ENCODE measurements around the gene MEIG1. TPM values are rescaled to one million over a fixed set of nuclear protein-coding genes. Genes with fewer than 3 reads are reported as not detected.

Gene MEIG1
- total RNA-seq, 3 donors from 2014 or later (not counting 1 experiment from before 2014, with no cell fraction given) = not detected

DNA sequence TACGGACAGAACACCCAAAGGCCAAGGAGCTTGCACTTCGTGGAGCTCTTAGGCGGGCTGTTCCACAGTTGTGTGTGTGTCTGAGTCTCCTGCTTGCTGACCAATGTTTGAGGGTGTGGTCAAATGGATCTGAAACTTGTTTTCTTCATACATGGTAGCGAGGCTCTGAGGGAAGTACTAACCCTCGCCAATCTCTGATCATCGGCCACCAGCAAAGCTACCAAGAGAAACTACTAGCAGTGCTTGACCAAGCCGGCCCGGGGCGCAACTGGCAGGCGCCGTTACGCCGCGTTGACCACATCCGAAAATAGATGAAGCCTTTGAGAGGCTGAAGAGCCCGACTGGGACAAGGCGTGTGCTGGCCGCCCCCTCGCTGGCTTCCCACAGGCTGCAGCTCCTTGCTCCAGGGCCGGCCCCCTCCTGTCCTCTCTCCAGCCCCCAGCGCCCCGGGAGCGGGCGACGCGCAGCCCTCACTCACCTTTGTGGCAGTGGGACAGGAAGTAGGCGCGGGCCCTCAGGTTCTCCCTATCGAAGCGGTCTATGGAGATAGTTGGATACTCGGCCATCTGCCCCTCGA is 5.7 kb upstream of the MEIG1 start:
- WGBS (ENCODE audit: insufficient coverage) = under 1% methylated on average over 32 of the region's 32 CpGs
- Mint-ChIP-seq H3K27ac (peak overlapping the region; percentile 94 to 95), H3K27me3 (ENCODE audit: low read depth in 2 of 2) (no peaks in the 10 kb centered on the region), H3K4me3 (peak overlapping the region; percentile 97), H3K4me1 (peaks cover 48 to 50% of the 10 kb centered on the region in 2 donors), H3K9me3 (no peaks in the 10 kb centered on the region), H3K36me3 (no peaks in the 10 kb centered on the region)
- Histone ChIP-seq H3K27ac (ENCODE audit: low read length) (peak overlapping the region; percentile 93), H3K36me3 (ENCODE audit: control insufficient read depth, insufficient read depth, low read length) (peaks cover 6% of the 10 kb centered on the region), H3K4me1 (ENCODE audit: control insufficient read depth, insufficient read depth, low read length) (peaks cover 34% of the 10 kb centered on the region), H3K9me3 (ENCODE audit: control insufficient read depth, insufficient read depth, low read length) (no peaks in the 10 kb centered on the region), H3K4me3 (ENCODE audit: low read length) (peak overlapping the region; percentile 86), H3K27me3 (ENCODE audit: control insufficient read depth, insufficient read depth, low read length) (no peaks in the 10 kb centered on the region)
- peak in 1 of 2 donors; percentile 44 for DNase-seq
- intact Hi-C loops (cut with micrococcal nuclease) = loop anchor here (5.0 kb wide), 3 partner anchors 76 to 456 kb away; partner anchors contain the start of genes CDNF, HSPA14, MSANTD7 and SUV39H2
- TF ChIP-seq, protein P1, sequence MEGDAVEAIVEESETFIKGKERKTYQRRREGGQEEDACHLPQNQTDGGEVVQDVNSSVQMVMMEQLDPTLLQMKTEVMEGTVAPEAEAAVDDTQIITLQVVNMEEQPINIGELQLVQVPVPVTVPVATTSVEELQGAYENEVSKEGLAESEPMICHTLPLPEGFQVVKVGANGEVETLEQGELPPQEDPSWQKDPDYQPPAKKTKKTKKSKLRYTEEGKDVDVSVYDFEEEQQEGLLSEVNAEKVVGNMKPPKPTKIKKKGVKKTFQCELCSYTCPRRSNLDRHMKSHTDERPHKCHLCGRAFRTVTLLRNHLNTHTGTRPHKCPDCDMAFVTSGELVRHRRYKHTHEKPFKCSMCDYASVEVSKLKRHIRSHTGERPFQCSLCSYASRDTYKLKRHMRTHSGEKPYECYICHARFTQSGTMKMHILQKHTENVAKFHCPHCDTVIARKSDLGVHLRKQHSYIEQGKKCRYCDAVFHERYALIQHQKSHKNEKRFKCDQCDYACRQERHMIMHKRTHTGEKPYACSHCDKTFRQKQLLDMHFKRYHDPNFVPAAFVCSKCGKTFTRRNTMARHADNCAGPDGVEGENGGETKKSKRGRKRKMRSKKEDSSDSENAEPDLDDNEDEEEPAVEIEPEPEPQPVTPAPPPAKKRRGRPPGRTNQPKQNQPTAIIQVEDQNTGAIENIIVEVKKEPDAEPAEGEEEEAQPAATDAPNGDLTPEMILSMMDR (IDR thresholded peaks at IDR 0.05) = no peak
- ATAC-seq = peak; percentile 41 to 45 (median 41)

DNA sequence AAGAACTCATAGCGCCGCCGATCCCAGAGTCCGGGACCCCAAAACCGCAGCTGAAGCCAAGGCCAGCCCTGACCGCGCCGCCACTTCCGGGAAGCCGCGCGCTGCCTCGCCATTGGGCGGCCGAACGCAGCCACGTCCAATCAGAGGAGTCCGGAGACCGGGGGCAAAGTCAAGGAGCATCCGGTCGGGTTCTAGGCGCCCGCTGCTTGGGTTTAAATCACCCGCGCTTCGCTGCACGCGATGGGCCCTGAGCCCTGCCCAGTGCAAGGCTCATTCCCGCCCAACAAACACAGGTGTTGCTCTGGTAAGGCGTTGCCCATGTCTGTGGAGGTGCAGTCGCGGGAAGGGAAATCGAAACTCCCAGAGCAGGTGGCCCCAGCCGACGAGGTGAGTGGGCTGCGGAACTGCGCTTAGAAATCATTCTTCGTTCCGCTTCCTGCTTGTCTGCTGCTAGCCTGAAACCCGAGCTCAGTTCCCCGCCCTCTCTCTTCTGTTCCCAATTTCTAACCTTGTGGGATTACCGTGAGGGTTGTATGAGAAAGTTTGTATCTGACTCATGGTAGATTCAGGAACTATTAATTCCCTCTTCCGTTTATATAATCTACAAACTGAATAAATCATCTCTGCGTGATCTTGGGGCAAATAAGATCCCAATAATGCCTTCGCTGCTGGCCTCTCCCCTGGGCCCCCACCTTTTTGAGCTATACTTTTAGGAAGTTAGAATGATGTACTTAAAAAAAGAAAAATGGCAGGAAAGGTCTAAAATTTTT is 5.0 kb upstream of the MEIG1 start, which contains the start of gene DCLRE1C:
Gene DCLRE1C (minus strand): TSS at position 96 of the 770 bp plus-strand sequence. CDS start 86 bp downstream, at position 10.
- Histone ChIP-seq H3K36me3 (ENCODE audit: control insufficient read depth, insufficient read depth, low read length) (peaks cover 2% of the 10 kb centered on the region), H3K27ac (ENCODE audit: low read length) (peak within 1 kb of the TSS; percentile 93), H3K27me3 (ENCODE audit: control insufficient read depth, insufficient read depth, low read length) (no peaks in the 10 kb centered on the region), H3K4me1 (ENCODE audit: control insufficient read depth, insufficient read depth, low read length) (peaks cover 34% of the 10 kb centered on the region), H3K9me3 (ENCODE audit: control insufficient read depth, insufficient read depth, low read length) (no peaks in the 10 kb centered on the region), H3K4me3 (ENCODE audit: low read length) (peak within 1 kb of the TSS; percentile 86)
- Mint-ChIP-seq H3K9me3 (no peaks in the 10 kb centered on the region), H3K27me3 (ENCODE audit: low read depth in 2 of 2) (no peaks in the 10 kb centered on the region), H3K36me3 (no peaks in the 10 kb centered on the region), H3K4me3 (peak within 1 kb of the TSS; percentile 97), H3K4me1 (peaks cover 49 to 50% of the 10 kb centered on the region in 2 donors), H3K27ac (peak within 1 kb of the TSS; percentile 94 to 95)
- intact Hi-C loops (cut with micrococcal nuclease) = loop anchor here (2.0 to 5.0 kb wide), 5 partner anchors 77 to 457 kb away; partner anchors contain the start of genes CDNF, HSPA14, MSANTD7 and NMT2
- TF ChIP-seq, protein P1 (IDR thresholded peaks at IDR 0.05) = no peak
- under 1% methylated on average over 44 of the region's 45 CpGs for WGBS (ENCODE audit: insufficient coverage)
- ATAC-seq (peak; percentile 90 to 97 (median 96)), DNase-seq (peak; percentile 88 to 92)

DNA sequence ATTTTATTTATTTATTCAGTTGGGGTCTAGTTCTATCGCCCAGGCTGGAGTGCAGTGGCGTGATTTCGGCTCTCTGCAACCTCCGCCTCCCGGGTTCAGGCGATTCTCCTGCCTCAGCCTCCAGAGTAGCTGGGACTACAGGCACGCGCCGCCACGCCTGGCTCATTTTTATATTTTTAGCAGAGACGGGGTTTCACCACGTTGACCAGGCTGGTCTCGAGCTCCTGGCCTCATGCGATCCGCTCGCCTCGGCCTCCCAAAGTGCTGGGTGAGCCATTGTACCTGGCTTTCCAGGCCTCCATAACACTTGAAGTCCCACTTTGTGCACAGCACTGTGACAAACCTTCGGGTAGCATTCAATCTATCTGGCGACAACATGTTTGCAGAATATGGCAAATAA is 4.3 kb upstream of the MEIG1 start:
- intact Hi-C loops (cut with micrococcal nuclease) = loop anchor here (2.0 to 5.0 kb wide), 5 partner anchors 78 to 458 kb away; partner anchors contain the start of genes CDNF, HSPA14, MSANTD7 and NMT2
- peak overlapping the region; percentile 97 for H3K4me3 Mint-ChIP-seq
- Histone ChIP-seq H3K36me3 (ENCODE audit: control insufficient read depth, insufficient read depth, low read length) (no peaks in the 10 kb centered on the region), H3K9me3 (ENCODE audit: control insufficient read depth, insufficient read depth, low read length) (no peaks in the 10 kb centered on the region), H3K27me3 (ENCODE audit: control insufficient read depth, insufficient read depth, low read length) (no peaks in the 10 kb centered on the region), H3K27ac (ENCODE audit: low read length) (no peak overlapping the region), H3K4me1 (ENCODE audit: control insufficient read depth, insufficient read depth, low read length) (peaks cover 34% of the 10 kb centered on the region), H3K4me3 (ENCODE audit: low read length) (no peak overlapping the region)
- ATAC-seq (no peak), DNase-seq (no peak)
- TF ChIP-seq, protein P1 (IDR thresholded peaks at IDR 0.05) = no peak
- WGBS (ENCODE audit: insufficient coverage) = 95% methylated on average over 19 of the region's 19 CpGs
- no peaks in the 10 kb centered on the region for H3K9me3 Mint-ChIP-seq
- H3K27me3 Mint-ChIP-seq (ENCODE audit: low read depth in 2 of 2) = no peaks in the 10 kb centered on the region
- H3K27ac Mint-ChIP-seq = peak overlapping the region; percentile 94 to 95
- H3K4me1 Mint-ChIP-seq = peaks cover 50 to 51% of the 10 kb centered on the region in 2 donors
- H3K36me3 Mint-ChIP-seq = no peaks in the 10 kb centered on the region
